HG03025 (cell line): ENCODE results near the gene CLHC1.
"Not testable (repeated sequence)": the region's sequence is repeated elsewhere in the genome, so short reads cannot be mapped to it uniquely, and the experiment has no call there.

Experiments used
- ATAC-seq: cut with Tn5 transposase; IDR thresholded peaks from one replicate; pipeline ENCODE4 v1.9.1; 2021; ENCODE audit warnings: mild to moderate bottlenecking, moderate library complexity; ENCODE audit not compliant: unreplicated experiment, low FRiP score

CLHC1 gene

GRCh38 chr2:55232084-55232862, at the start of gene CLHC1, which contains the start of gene RPS27A:
CLHC1 (minus strand) TSS chr2:55232293; CDS start chr2:55222411, 9,882 bp downstream.
RPS27A (plus strand) TSS chr2:55232688; CDS start chr2:55232825, 137 bp downstream.
- peak; percentile 91 for ATAC-seq

- not testable (repeated sequence) for ATAC-seq
Measured at GRCh38 chr2:55280851-55281546, 48.9 kb upstream of the CLHC1 start.

- not testable (repeated sequence) for ATAC-seq
Measured at GRCh38 chr2:55279859-55280424, 47.8 kb upstream of the CLHC1 start.

- not testable (repeated sequence) for ATAC-seq
Measured at GRCh38 chr2:55279214-55279835, 47.2 kb upstream of the CLHC1 start.

- ATAC-seq, result no peak
Measured at GRCh38 chr2:55277310-55277709, 45.2 kb upstream of the CLHC1 start.

- ATAC-seq, result not testable (repeated sequence)
Measured at GRCh38 chr2:55274346-55274745, 42.3 kb upstream of the CLHC1 start.

GRCh38 chr2:55269645-55269990, 37.5 kb upstream of the CLHC1 start:
- ATAC-seq, result no peak

- ATAC-seq, result peak; percentile 98
Measured at GRCh38 chr2:55268907-55269644, 37.0 kb upstream of the CLHC1 start, which contains the start of gene MTIF2. MTIF2 (minus strand) TSS chr2:55269231; CDS start chr2:55263858, 5,373 bp downstream.

- no peak for ATAC-seq
Measured at GRCh38 chr2:55268288-55268906, 36.3 kb upstream of the CLHC1 start.

GRCh38 chr2:55259586-55259985, 27.5 kb upstream of the CLHC1 start:
- not testable (repeated sequence) for ATAC-seq

- no peak for ATAC-seq
Measured at GRCh38 chr2:55252832-55253231, 20.7 kb upstream of the CLHC1 start.

- ATAC-seq, result no peak
Measured at GRCh38 chr2:55247025-55247424, 14.9 kb upstream of the CLHC1 start.

- no peak for ATAC-seq
Measured at GRCh38 chr2:55245411-55245810, 13.3 kb upstream of the CLHC1 start.

- no peak for ATAC-seq
Measured at GRCh38 chr2:55242617-55243016, 10.5 kb upstream of the CLHC1 start.

GRCh38 chr2:55241582-55241981, 9.5 kb upstream of the CLHC1 start:
- not testable (repeated sequence) for ATAC-seq

GRCh38 chr2:55239656-55240222, 7.6 kb upstream of the CLHC1 start:
- no peak for ATAC-seq

- ATAC-seq, result no peak
Measured at GRCh38 chr2:55236992-55237543, 5.0 kb upstream of the CLHC1 start.

GRCh38 chr2:55235724-55236538, 3.8 kb upstream of the CLHC1 start:
- ATAC-seq, result no peak

- ATAC-seq, result no peak
Measured at GRCh38 chr2:55233658-55233940, 1.5 kb upstream of the CLHC1 start.
